ENCODE data around the gene KCNK15. TPM values are rescaled to one million over a fixed set of nuclear protein-coding genes. Genes with fewer than 3 reads are reported as not detected.
A peak's percentile ranks its signal among the peaks of the same experiment; 100 is the strongest.

KCNK15 gene
- total and polyA plus RNA-seq, 12 donors: 0.13 to 0.82 (median 0.38) TPM

DNA sequence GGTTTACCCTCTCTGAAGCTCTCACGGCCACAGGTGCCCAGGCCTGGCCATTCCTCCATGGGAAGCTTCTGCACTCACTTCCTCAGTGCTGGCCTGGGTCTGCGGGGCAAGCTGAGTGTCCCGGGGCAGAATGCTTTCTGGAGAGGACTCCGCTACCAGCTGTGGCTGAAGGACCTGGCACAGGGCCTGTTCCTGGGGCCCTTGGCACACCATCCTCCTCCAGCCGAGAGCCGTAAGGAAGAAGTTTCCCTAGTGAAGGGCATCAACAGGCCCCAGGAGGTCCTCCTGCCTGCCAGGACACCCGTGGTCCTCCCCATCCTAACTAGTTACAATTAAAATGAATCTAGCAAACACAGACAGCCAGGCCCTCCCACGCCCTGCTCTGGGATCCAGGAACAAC, 14.0 kb upstream of the KCNK15 start:
- Histone ChIP-seq H3K36me3 (no peaks in the 10 kb centered on the region), H3K27me3 (no peaks in the 10 kb centered on the region), H3K4me3 (no peak overlapping the region), H3K4me1 (peaks cover 3 to 35% (median 23%) of the 10 kb centered on the region in 9 donors), H3K9me3 (peaks cover 0 to 3% (median 0%) of the 10 kb centered on the region in 11 donors), H3K27ac (peak overlapping the region in 7 of 10 donors; percentile 20 to 74 (median 58))
- ATAC-seq (peak in 3 of 8 donors; percentile 4 to 18 (median 17)), DNase-seq (peak in 1 of 2 donors; percentile 59)
- 59 to 64% methylated on average over 8 of the region's 8 CpGs for WGBS, 2 donors
- intact Hi-C loops (cut with DNase I): loop anchor here in 8 of 10 donors (1.0 to 10.0 kb wide), 10 partner anchors 40 to 517 kb away; partner anchors contain the start of gene OSER1 (in 1 of the 8)
- TF ChIP-seq, protein P1, sequence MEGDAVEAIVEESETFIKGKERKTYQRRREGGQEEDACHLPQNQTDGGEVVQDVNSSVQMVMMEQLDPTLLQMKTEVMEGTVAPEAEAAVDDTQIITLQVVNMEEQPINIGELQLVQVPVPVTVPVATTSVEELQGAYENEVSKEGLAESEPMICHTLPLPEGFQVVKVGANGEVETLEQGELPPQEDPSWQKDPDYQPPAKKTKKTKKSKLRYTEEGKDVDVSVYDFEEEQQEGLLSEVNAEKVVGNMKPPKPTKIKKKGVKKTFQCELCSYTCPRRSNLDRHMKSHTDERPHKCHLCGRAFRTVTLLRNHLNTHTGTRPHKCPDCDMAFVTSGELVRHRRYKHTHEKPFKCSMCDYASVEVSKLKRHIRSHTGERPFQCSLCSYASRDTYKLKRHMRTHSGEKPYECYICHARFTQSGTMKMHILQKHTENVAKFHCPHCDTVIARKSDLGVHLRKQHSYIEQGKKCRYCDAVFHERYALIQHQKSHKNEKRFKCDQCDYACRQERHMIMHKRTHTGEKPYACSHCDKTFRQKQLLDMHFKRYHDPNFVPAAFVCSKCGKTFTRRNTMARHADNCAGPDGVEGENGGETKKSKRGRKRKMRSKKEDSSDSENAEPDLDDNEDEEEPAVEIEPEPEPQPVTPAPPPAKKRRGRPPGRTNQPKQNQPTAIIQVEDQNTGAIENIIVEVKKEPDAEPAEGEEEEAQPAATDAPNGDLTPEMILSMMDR (IDR thresholded peaks at IDR 0.05): no peak

DNA sequence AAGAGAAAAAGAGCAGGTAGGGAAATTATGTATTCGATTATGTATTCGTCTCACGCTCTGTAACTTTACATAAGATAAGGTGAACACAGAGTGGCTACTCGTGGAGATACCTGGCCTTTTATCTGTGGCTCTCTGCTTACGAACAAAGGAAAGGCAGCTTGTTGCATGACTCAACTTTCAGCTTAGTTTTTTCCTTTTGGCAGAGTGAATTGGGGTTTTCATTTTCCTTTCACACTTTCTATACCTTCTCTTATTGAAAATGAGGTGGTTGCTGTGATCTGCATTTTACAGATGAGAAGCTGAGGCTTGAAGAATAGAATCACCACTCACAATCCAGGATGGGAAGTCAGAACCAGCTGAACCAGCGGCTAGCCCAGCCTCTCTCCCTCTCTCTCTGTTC, 13.3 kb upstream of the KCNK15 start:
- H3K36me3 ChIP-seq: no peaks in the 10 kb centered on the region
- TF ChIP-seq, protein P1 (IDR thresholded peaks at IDR 0.05): no peak
- H3K9me3 ChIP-seq: peaks cover 0 to 7% (median 0%) of the 10 kb centered on the region in 11 donors
- intact Hi-C loops (cut with DNase I): loop anchor here in 8 of 10 donors (2.0 to 10.0 kb wide), 9 partner anchors 48 to 518 kb away; partner anchors contain the start of gene OSER1 (in 1 of the 8)
- H3K4me3 ChIP-seq: no peak overlapping the region
- ATAC-seq (no peak), DNase-seq (no peak)
- peak overlapping the region in 3 of 10 donors; percentile 46 to 74 (median 73) for H3K27ac ChIP-seq
- H3K4me1 ChIP-seq: peaks cover 3 to 35% (median 23%) of the 10 kb centered on the region in 9 donors
- H3K27me3 ChIP-seq: no peaks in the 10 kb centered on the region
- 71 to 73% methylated on average over 6 of the region's 6 CpGs for WGBS, 2 donors

DNA sequence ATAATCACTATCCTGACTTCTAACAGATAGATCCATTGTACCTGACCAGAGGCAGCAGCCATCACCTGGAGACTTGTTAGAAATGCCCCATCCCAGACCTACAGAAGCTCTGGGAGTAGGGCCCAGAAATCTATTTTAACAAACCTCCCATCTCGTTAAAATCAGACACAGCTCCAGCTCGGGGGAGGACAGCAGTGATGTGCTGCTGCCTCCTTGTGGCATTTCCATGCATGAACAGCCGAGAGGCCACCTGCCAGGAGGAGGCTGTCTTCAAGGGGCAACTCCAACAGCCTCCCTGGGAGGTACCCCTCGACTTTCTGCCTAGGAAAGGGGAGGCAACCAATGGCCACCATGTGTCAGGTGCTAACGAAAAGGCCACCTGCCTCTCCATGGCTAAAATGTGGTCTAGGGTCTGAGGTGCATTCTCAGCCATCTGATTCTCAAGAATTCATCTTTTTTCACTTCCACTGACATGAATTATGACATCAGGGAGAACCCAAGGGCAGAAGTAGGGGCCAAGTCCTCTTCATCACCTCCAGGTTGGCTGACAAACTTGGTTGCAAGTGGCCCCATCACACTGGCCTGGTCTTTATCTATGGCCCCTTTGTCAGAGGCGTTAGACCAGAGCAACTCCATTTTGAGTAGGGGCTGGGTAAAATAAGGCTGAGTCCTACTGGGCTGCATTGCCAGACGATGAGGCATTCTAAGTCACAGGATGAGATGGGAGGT, 12.2 kb upstream of the KCNK15 start:
- no peak overlapping the region for H3K27ac ChIP-seq
- intact Hi-C loops (cut with DNase I): loop anchor here (1.0 to 10.0 kb wide), 10 partner anchors 48 to 519 kb away; partner anchors contain the start of gene OSER1 (in 1 of the 10)
- 23 to 25% methylated on average over 7 of the region's 7 CpGs for WGBS, 2 donors
- no peak overlapping the region for H3K4me3 ChIP-seq
- TF ChIP-seq, protein P1 (IDR thresholded peaks at IDR 0.05): peak; percentile 85 to 96 (median 94)
- H3K36me3 ChIP-seq: no peaks in the 10 kb centered on the region
- DNase-seq (peak; percentile 66 to 69), ATAC-seq (peak; percentile 21 to 65 (median 50))
- peaks cover 3 to 35% (median 22%) of the 10 kb centered on the region in 9 donors for H3K4me1 ChIP-seq
- no peaks in the 10 kb centered on the region for H3K27me3 ChIP-seq
- H3K9me3 ChIP-seq: peaks cover 0 to 7% (median 0%) of the 10 kb centered on the region in 11 donors

DNA sequence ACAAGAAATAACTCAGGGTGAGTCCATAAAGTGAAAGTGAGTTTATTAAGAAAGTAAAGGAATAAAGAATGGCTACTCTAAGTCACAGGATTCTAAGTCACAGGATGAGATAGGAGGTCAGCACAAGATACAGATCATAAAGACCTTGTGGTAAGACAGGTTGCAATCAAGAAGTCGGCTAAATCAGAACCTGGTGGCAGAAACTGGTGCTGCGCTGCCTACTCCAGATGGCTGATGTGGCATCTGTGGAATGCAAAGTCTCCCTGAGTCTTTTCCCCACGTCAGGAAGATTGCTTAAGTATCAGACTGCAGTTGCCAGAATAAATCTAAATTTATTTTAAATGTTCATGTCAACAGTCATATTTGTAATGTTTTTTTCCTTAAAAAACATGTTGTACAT, 10.7 kb upstream of the KCNK15 start:
- no peaks in the 10 kb centered on the region for H3K36me3 ChIP-seq

More for the DNA sequence above, 10.7 kb upstream of the KCNK15 start:
- TF ChIP-seq, protein P1 (IDR thresholded peaks at IDR 0.05): peak in 2 of 9 donors; percentile 5 to 7
- intact Hi-C loops (cut with DNase I): loop anchor here in 7 of 10 donors (2.0 to 10.0 kb wide), 10 partner anchors 50 to 523 kb away; partner anchors contain the start of gene OSER1 (in 2 of the 7)
- ATAC-seq (no peak), DNase-seq (no peak)
- no peaks in the 10 kb centered on the region for H3K27me3 ChIP-seq
- no peak overlapping the region for H3K27ac ChIP-seq
- H3K4me3 ChIP-seq: no peak overlapping the region
- H3K9me3 ChIP-seq: peaks cover 0 to 7% (median 0%) of the 10 kb centered on the region in 11 donors
- H3K4me1 ChIP-seq: peaks cover 0 to 32% (median 13%) of the 10 kb centered on the region in 9 donors
- 54 to 63% methylated on average over 3 of the region's 3 CpGs for WGBS, 2 donors
